PC-9 (cell line): Measurements from ENCODE around the gene RHOB. TPM values are rescaled to one million over a fixed set of nuclear protein-coding genes. Genes with fewer than 3 reads are reported as not detected.

Source experiments
- BruUV-seq: library from RNA; stranded (reverse); fragments of 400-500 nt; replicated peaks from 2 replicates; lab custom pipeline; 2021; lab: Mats Ljungman, UMichigan
- CTCF ChIA-PET: fragments of 300-600 bp; sonication (Branson Sonifier 250); formaldehyde crosslinking; loops from one replicate; lab custom pipeline; 2022; ENCODE audit warnings: antibody characterized with exemption; lab: Charles Lee
- POLR2A ChIA-PET: fragments of 300-600 bp; sonication (Branson Sonifier 250); formaldehyde crosslinking; loops from one replicate; lab custom pipeline; 2022; ENCODE audit warnings: antibody characterized with exemption; ENCODE audit not compliant: unreplicated experiment; lab: Charles Lee
- DNase-seq, 2 experiments: peaks; one replicate each; pipeline versions ENCODE4 v3.0.0 to v3.0.0-alpha.2; 2015 to 2022; ENCODE audit warnings: mixed read lengths in 1 of 2
- H2AFZ ChIP-seq: fragments of 200-600 bp; sonication (generic); 2 replicates; pipeline ENCODE4 v1.8.1; 2017; ENCODE audit warnings: antibody characterized with exemption
- H3F3A ChIP-seq: fragments of 200-600 bp; sonication (generic); 2 replicates; pipeline ENCODE4 v1.8.1; 2017; ENCODE audit warnings: antibody characterized with exemption, mild to moderate bottlenecking, low read depth; ENCODE audit not compliant: insufficient read depth
- H3K27ac ChIP-seq: fragments of 200-600 bp; sonication (generic); 2 replicates; pipeline ENCODE4 v1.6.1; 2016; ENCODE audit warnings: mixed run types
- H3K27me3 ChIP-seq: fragments of 200-600 bp; sonication (generic); 2 replicates; pipeline ENCODE4 v1.6.1; 2016; ENCODE audit warnings: low read depth, mixed run types; ENCODE audit not compliant: insufficient read depth
- H3K36me3 ChIP-seq: fragments of 200-600 bp; sonication (generic); 2 replicates; pipeline ENCODE4 v1.6.1; 2016; ENCODE audit warnings: low read depth, mixed run types
- H3K4me1 ChIP-seq: fragments of 200-600 bp; sonication (generic); replicated peaks from 2 replicates; pipeline ENCODE4 v1.6.1; 2016; ENCODE audit warnings: mixed run types; ENCODE audit not compliant: insufficient read depth
- H3K4me2 ChIP-seq: fragments of 200-600 bp; sonication (generic); 2 replicates; pipeline ENCODE4 v1.6.1; 2017; ENCODE audit warnings: mixed run types
- H3K4me3 ChIP-seq: fragments of 200-600 bp; sonication (generic); 2 replicates; pipeline ENCODE4 v1.6.1; 2016; ENCODE audit warnings: mixed run types
- H3K79me2 ChIP-seq: fragments of 200-600 bp; sonication (generic); 2 replicates; pipeline ENCODE4 v1.6.1; 2017; ENCODE audit warnings: low read depth, mixed run types
- H3K9me2 ChIP-seq: fragments of 200-600 bp; sonication (generic); 2 replicates; pipeline ENCODE4 v1.8.1; 2017; ENCODE audit warnings: mild to moderate bottlenecking; ENCODE audit not compliant: insufficient read depth
- H3K9me3 ChIP-seq: fragments of 200-600 bp; sonication (generic); 2 replicates; pipeline ENCODE4 v1.8.1; 2016; ENCODE audit warnings: low read depth; ENCODE audit not compliant: insufficient read depth
- H4K20me1 ChIP-seq: fragments of 200-600 bp; sonication (generic); 2 replicates; pipeline ENCODE4 v1.8.1; 2017; ENCODE audit not compliant: insufficient read depth
- CTCF ChIP-seq: fragments of 200-600 bp; sonication (generic); conservative IDR thresholded peaks from 2 replicates; pipeline ENCODE4 v1.6.1; 2017; ENCODE audit warnings: mixed run types, antibody characterized with exemption, mild to moderate bottlenecking, moderate library complexity
- EZH2 ChIP-seq: fragments of 200-600 bp; sonication (generic); IDR thresholded peaks from 2 replicates; pipeline ENCODE4 v1.8.0; 2017; ENCODE audit warnings: antibody characterized with exemption, low read depth
- intact Hi-C: fragments of 100-400 bp; cut with micrococcal nuclease; formaldehyde crosslinking; loops from one replicate; pipeline ENCODE4 v1.10.0; 2022; ENCODE audit not compliant: unreplicated experiment
- total RNA-seq: library from RNA; stranded (reverse); gene quantifications from 2 replicates; pipeline ENCODE4 v1.2.3, GENCODE V29; 2021

The RHOB gene
- total RNA-seq, 1 experiment from 2014 or later: 39.3 TPM

- Histone ChIP-seq H3K4me1 (peaks cover 66% of the 10 kb centered on the region), H3K9me2 (no peaks in the 10 kb centered on the region), H3K36me3 (no peaks in the 10 kb centered on the region), H3K79me2 (no peaks in the 10 kb centered on the region), H3K9me3 (no peaks in the 10 kb centered on the region), H3K27me3 (no peaks in the 10 kb centered on the region), H2AFZ (no peak overlapping the region), H3F3A (peaks cover 32% of the 10 kb centered on the region), H3K4me2 (peak overlapping the region; percentile 72), H3K27ac (peak overlapping the region; percentile 84; the same call in 1 of the 2 replicates), H3K4me3 (no peak overlapping the region), H4K20me1 (no peaks in the 10 kb centered on the region)
- ChIA-PET POLR2A (no interaction called here), CTCF (no interaction called here)
- DNase-seq: peak in 1 of 2 experiments; percentile 19
- no peak for TF ChIP-seq EZH2
- TF ChIP-seq CTCF: no peak
- intact Hi-C loops: no loop called here
- no TSS peak for BruUV-seq
Observed at GRCh38 chr2:20468549-20469500, 22.0 kb downstream of the RHOB start.

- no TSS peak for BruUV-seq
- H3K27ac ChIP-seq: no peak overlapping the region
- no peaks in the 10 kb centered on the region for H3K9me3 ChIP-seq
- DNase-seq: peak in 1 of 2 experiments; percentile 28
- no peaks in the 10 kb centered on the region for H3K79me2 ChIP-seq
- peaks cover 34% of the 10 kb centered on the region for H3F3A ChIP-seq
- no peaks in the 10 kb centered on the region for H3K27me3 ChIP-seq
- ChIA-PET POLR2A (no interaction called here), CTCF (no interaction called here)
- H3K4me3 ChIP-seq: no peak overlapping the region
- no peak overlapping the region for H2AFZ ChIP-seq
- no peak overlapping the region for H3K4me2 ChIP-seq
- H3K4me1 ChIP-seq: peaks cover 74% of the 10 kb centered on the region
- H3K36me3 ChIP-seq: no peaks in the 10 kb centered on the region
- H3K9me2 ChIP-seq: no peaks in the 10 kb centered on the region
- H4K20me1 ChIP-seq: no peaks in the 10 kb centered on the region
- TF ChIP-seq CTCF (no peak), EZH2 (no peak)
- intact Hi-C loops: no loop called here
Observed at GRCh38 chr2:20469595-20469994, 22.7 kb downstream of the RHOB start.

- Histone ChIP-seq H3K4me1 (peaks cover 74% of the 10 kb centered on the region), H2AFZ (no peak overlapping the region), H3K9me2 (no peaks in the 10 kb centered on the region), H3K9me3 (no peaks in the 10 kb centered on the region), H3K27ac (no peak overlapping the region), H3K4me2 (no peak overlapping the region), H3K79me2 (no peaks in the 10 kb centered on the region), H3K27me3 (no peaks in the 10 kb centered on the region), H3K36me3 (no peaks in the 10 kb centered on the region), H3F3A (peaks cover 34% of the 10 kb centered on the region), H3K4me3 (no peak overlapping the region), H4K20me1 (no peaks in the 10 kb centered on the region)
- CTCF ChIA-PET: no interaction called here
- TF ChIP-seq EZH2 (no peak), CTCF (no peak)
- BruUV-seq: no TSS peak
- DNase-seq: no peak
- intact Hi-C loops: no loop called here
- POLR2A ChIA-PET: no interaction called here
Observed at GRCh38 chr2:20470211-20470610, 23.3 kb downstream of the RHOB start.
